Mammary epithelial cell (primary cell): ENCODE data around the gene CYP11A1.

Experiments
- EZH2 ChIP-seq: IDR thresholded peaks from 2 replicates; pipeline ENCODE4 v1.6.1; 2012; ENCODE audit warnings: low read length, inconsistent platforms, borderline replicate concordance
- TF ChIP-seq, protein P1 (sequence below), 2 donors: IDR thresholded peaks in 1 of 2; conservative IDR thresholded peaks in 1 of 2; 2 replicates each; pipeline ENCODE4 v1.5.1; 2011 to 2012; ENCODE audit warnings: inconsistent platforms in 2 of 2, low read length in 2 of 2, mild to moderate bottlenecking in 2 of 2, control low read depth in 1 of 2, low read depth in 1 of 2; ENCODE audit not compliant: insufficient read depth in 1 of 2; ENCODE audit errors: extremely low read depth in 1 of 2

DNA sequence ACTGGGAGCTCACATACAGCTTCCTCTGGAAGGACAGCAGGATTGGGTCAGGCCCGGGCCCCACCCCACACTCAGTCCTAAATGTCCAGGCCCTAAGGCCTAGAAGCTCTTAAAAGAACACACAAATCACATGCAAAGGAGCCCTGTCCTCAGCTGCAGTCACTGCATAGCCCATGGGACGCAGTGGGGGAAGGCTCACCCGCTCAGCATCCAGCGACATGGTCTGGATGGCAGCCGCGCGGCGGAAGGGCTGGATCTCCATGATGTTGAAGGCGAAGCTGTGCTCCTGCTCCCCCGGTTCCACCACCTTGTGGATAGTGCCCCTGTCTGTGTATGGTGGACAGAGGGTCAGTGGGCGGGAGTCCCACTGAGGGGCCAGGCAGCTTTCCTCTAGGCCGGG, 44.2 kb upstream of the CYP11A1 start:
- TF ChIP-seq, protein P1, sequence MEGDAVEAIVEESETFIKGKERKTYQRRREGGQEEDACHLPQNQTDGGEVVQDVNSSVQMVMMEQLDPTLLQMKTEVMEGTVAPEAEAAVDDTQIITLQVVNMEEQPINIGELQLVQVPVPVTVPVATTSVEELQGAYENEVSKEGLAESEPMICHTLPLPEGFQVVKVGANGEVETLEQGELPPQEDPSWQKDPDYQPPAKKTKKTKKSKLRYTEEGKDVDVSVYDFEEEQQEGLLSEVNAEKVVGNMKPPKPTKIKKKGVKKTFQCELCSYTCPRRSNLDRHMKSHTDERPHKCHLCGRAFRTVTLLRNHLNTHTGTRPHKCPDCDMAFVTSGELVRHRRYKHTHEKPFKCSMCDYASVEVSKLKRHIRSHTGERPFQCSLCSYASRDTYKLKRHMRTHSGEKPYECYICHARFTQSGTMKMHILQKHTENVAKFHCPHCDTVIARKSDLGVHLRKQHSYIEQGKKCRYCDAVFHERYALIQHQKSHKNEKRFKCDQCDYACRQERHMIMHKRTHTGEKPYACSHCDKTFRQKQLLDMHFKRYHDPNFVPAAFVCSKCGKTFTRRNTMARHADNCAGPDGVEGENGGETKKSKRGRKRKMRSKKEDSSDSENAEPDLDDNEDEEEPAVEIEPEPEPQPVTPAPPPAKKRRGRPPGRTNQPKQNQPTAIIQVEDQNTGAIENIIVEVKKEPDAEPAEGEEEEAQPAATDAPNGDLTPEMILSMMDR (conservative IDR thresholded peaks at IDR 0.05 in 1 of 2, IDR thresholded peaks at IDR 0.05 in 1 of 2; ENCODE audit: extremely low read depth in 1 of 2, insufficient read depth in 1 of 2, low read depth in 1 of 2, low read length in 2 of 2), result no peak
- no peak for TF ChIP-seq EZH2
